ENCODE measurements around the gene KHDC1L. TPM values are rescaled to one million over a fixed set of nuclear protein-coding genes. Genes with fewer than 3 reads are reported as not detected.
A peak's percentile ranks its signal among the peaks of the same experiment; 100 is the strongest.
"Not testable (repeated sequence)": the region's sequence is repeated elsewhere in the genome, so short reads cannot be mapped to it uniquely, and the experiment has no call there.

Gene KHDC1L
- total RNA-seq, 1 experiment from 2014 or later = not detected

DNA sequence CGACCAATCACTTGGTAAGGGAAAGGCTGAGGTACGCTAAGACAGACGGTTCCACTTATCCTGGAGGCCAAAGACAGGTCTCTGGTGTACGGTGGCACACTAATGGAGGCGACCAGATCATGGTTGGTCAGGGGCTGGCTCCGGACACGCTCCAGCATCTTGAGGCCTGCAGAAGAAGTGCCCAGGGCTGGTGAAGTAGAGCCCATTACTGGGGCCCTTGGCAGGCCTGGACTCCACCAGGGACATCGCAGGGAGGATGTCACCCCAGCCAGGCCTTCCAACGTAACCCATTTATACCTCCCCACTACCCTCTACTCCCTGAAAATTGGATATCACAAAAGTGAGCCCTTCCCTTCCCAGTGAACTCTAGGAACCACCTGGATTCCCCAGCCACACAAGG lies 16.2 kb downstream of the KHDC1L start:
- no peak for DNase-seq (ENCODE audit: extremely low read depth, low read depth)

GRCh38 chr6:73207221-73207837 lies 18.0 kb downstream of the KHDC1L start:
- DNase-seq (ENCODE audit: extremely low read depth, low read depth) = no peak

DNA sequence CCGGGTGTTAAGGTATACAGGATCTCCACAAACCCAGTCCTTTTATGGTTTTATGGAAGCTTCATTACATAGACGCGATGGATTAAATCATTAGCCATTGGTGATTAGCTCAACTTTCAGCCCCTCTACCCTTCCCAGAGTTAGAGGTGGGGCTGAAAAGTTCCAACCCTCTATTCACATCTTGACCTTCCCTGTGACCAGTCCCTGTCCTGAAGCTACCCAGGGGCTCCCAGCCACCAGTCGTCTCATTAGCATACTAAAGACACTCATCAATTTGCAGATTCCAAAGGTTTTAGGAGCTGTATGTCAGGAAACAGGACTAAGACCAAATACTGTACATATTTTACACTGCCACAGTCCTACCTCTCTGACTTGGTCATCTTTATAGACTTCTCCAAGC lies 21.0 kb downstream of the KHDC1L start:
- DNase-seq (ENCODE audit: extremely low read depth, low read depth) = no peak

GRCh38 chr6:73203098-73203497 lies 22.2 kb downstream of the KHDC1L start:
- DNase-seq (ENCODE audit: extremely low read depth, low read depth) = no peak

- no peak for DNase-seq (ENCODE audit: extremely low read depth, low read depth)
These were observed 24.6 kb downstream of the KHDC1L start for GRCh38 chr6:73200735-73201134.

DNA sequence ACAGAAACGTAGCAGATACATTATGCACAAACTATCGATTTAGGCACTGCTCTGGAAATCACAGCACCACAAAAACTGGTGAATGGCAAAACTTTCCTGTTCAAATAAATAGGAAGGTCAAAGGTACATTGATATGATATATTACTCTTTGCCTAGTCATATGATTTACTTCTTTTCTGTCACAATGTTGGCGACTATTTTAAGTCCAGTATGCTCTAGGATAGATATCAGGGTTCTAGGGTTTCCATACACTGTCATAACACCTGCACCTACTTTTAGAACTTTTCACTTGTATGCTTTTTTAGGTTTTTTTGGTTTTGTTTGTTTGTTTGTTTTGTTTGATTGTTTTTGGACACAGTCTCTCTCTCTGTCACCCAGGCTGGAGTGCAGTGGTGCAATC lies 25.0 kb downstream of the KHDC1L start:
- no peak for DNase-seq (ENCODE audit: extremely low read depth, low read depth)

DNA sequence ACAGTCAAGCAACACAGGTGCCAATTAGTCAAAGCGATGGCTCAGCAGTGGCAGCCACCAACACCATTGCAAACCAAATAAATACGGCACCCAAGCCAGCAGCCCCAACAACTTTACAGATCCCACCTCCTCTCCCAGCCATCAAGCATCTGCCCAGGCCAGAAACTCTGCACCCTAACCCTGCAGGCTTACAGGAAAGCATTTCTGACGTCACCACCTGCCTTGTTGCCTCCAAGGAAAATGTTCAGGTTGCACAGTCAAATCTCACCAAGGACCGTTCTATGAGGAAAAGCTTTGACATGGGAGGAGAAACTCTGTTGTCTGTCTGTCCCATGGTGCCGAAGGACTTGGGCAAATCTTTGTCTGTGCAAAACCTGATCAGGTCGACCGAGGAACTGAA lies 30.6 kb downstream of the KHDC1L start:
- no peak for DNase-seq (ENCODE audit: extremely low read depth, low read depth)

DNA sequence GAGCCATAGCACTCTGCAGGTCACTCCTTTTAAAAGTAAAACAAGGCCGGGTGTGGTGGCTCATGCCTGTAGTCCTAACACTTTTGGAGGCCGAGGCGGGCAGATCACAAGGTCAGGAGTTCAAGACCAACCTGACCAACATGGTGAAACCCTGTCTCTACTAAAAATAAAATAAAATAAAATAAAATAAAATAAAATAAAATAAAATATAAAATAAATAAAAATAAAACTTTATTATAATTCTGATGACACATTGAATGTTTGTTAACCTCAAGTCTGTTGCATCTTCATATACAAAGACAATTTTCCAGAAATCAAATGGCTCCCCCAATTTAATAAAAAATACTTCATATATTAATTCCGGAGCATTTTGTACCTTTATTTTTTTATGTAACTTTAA lies 32.0 kb downstream of the KHDC1L start:
- not testable (repeated sequence) for DNase-seq (ENCODE audit: extremely low read depth, low read depth)

DNA sequence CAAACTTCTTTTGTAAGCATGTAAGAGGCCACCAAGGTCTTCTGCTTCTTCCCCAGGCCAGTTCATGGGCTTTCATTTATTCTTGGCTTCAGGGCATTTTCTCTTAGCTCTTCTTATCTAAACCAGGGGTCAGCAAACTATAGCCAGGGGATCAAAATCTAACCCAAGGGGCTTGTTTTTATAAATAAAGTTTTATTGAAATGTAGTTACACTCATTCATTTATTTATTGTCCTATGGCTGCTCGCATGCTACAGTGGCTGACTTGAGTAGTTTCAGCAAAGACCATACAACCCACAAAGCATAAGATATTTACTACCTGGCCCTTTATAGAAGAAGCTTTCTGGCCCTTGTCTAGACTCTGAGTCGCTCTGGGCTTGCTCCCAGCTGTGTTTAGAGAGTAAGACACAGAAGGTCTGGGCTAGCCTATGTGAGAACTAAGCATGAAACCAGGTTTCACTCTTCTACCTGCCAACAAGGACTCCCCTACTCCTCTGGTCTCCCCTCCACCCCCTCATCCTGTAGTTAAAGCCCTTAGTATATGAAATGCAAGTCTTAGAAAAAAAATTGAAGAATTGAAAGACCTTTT lies 43.2 kb downstream of the KHDC1L start:
- no peak for DNase-seq (ENCODE audit: extremely low read depth, low read depth)

DNA sequence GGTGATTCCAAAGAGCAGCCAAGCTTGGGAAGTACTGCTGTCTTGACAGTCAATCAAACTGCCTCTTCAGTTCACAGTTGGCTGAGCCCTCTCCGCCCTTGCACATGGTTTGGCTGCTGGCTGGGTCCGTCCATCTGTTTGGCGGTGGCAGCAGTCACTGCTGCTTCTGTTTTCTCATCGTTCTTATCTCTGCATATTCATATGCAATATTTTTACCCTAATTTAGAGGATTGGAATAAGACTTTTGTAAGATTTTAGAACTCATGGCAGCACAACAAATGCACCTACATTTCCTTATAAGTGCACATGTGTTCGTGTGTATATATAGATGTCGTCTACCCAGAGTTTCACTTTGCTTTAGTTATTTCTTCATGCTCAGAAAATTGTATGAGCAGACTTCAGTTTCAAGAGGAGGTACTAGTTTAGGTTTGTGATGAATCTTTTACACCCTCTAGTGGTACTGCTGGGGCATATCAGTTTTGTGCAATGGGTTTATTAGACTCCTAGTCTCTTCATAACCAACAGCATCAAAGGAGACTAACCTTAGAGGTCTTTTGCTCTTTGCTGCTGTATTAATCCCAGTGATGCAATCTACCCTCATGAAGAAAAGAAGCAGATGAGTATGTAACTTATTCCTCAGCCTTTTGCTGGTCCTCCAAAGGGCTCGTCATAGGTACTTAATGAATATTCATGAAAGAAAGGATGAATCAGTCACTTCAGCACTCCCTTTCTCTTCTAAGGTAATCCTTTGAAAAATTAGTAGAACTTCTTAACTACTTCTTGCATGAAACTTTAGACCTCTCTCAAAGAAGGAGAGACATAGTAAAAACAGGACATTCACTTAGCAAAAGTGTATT lies 44.3 kb downstream of the KHDC1L start:
- DNase-seq (ENCODE audit: extremely low read depth, low read depth) = peak; percentile 27

DNA sequence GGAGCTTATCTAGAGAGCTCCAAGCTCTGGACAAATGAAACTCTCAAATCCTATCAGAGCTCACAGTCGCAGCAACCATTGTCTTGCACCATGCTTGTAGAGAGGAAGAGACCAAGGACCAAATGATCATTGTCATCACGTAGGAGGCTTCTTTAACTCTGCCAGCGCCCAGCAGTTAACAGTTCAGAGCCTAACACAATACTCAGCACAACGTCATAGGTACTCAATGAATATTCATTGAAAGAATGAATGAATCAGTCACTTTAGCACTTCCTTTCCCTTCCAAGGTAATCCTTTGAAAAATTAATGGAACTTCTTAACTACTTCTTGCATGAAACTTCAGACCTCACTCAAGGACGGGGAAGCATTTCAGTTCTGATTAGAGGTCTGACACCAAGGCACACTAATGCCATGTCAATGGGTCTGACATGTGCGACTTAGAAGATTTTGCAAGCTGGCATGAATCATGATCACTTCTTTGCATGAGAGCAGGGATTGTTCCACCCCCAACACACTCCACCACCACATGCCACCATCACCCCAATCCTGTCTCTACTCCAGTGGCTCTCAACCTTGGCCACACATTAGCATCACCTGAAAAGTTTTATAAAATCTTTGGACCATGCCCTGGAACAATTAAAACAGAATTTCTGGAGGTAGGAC lies 45.1 kb downstream of the KHDC1L start:
- no peak for DNase-seq (ENCODE audit: extremely low read depth, low read depth)

GRCh38 chr6:73177221-73177944 lies 47.9 kb downstream of the KHDC1L start:
- no peak for DNase-seq (ENCODE audit: extremely low read depth, low read depth)

DNA sequence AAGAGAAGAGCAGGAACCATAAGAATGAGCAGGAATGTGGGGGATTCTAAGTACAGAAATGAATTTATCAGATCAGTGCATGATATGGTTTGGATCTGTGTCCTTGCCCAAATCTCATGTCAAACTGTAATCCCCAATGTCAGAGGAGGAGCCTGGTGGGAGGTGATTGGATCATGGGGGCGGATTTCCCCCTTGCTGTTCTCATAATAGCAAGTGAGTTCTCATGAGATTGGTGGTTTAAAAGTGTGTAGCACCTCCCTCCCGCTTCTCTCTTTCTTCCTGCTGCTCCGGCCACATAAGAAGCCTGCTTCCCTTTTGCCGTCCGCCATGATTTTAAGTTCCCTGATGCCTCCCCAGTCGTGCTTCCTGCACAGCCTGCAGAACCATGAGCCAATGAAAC lies 49.2 kb downstream of the KHDC1L start:
- DNase-seq (ENCODE audit: extremely low read depth, low read depth) = no peak

GRCh38 chr6:73174646-73175045 lies 50.6 kb downstream of the KHDC1L start:
- DNase-seq (ENCODE audit: extremely low read depth, low read depth) = no peak

Other genes with a start within 250 kb of the KHDC1L start
- gene KHDC1, start 37.7 kb upstream of the KHDC1L start, total RNA-seq (2014; rRNA removed; shearing (Covaris generic)) = 1.5 and 2.8 TPM in 2 replicates
- gene DPPA5, start 128.8 kb upstream of the KHDC1L start, total RNA-seq (2014; rRNA removed; shearing (Covaris generic)) = not detected in 2 replicates
- gene KHDC3L, start 137.2 kb upstream of the KHDC1L start, total RNA-seq (2014; rRNA removed; shearing (Covaris generic)) = not detected in 2 replicates
- not detected in 2 replicates for gene OOEP, start 144.4 kb upstream of the KHDC1L start, total RNA-seq (2014; rRNA removed; shearing (Covaris generic))
- gene DDX43, start 169.3 kb upstream of the KHDC1L start, total RNA-seq (2014; rRNA removed; shearing (Covaris generic)) = not detected in 2 replicates
- 12.4 and 12.6 TPM in 2 replicates for gene CGAS, start 226.8 kb upstream of the KHDC1L start, total RNA-seq (2014; rRNA removed; shearing (Covaris generic))
- gene MTO1, start 236.2 kb upstream of the KHDC1L start, total RNA-seq (2014; rRNA removed; shearing (Covaris generic)) = 41.9 and 50.7 TPM in 2 replicates

All from NCI-H460 (cell line).